Ureter (tissue), 1 donor: Measurements from ENCODE around the gene SETD4. TPM values are rescaled to one million over a fixed set of nuclear protein-coding genes. Genes with fewer than 3 reads are reported as not detected.

Source experiments
- DNase-seq: peaks from one replicate; pipeline ENCODE4 v3.0.0-alpha.2; 2020; ENCODE audit warnings: low spot score
- total RNA-seq: library from RNA; stranded (reverse); gene quantifications from one replicate; pipeline ENCODE4 v1.2.4, GENCODE V29; 2023
- donor health status: DM: yes; HTN: yes; CAD: no.

SETD4 gene
- total RNA-seq, 1 donor from 2014 or later: 38.2 TPM

DNA sequence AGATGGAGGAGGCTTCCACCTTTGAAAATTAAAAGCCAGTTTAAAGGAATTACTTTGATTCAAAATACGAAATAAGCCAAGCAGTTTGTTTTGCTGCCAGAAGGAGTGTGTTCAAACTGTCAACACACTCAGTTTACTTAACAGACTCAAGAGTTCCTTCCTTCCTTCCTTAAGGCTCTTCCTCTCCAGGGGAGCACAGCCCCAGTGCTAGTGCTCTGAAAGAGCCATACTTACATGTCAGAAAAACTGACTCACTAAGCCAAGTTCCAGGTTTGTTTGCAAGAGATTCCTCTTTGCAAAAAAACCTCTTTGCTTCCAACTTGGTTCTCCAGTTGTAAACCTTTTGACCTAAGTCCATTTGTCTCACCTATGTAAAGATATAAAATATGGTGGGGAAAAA, 14.3 kb downstream of the SETD4 start:
- no peak for DNase-seq

- DNase-seq: no peak
Observed at GRCh38 chr21:36044056-36044455, 16.3 kb downstream of the SETD4 start.

DNA sequence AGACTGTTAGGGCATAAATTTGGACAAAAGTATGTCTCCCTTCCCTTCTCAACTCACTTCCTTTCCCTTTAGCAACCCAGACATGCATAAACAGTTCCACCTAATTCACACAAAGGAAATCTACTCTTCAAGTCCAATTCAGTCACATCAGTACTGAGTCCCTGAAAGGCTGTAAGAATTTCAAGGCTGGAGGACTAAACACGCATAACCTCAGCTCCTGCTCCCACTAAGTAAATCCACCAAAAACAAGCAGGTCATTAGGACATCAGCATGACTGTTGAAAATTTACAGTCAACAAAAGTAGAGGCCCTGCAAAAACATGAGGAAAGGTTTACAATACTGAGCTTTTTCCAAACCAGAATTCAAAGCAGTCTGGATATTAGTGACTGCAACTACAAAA, 18.4 kb downstream of the SETD4 start:
- DNase-seq: no peak

GRCh38 chr21:36040389-36040788, 19.9 kb downstream of the SETD4 start:
- DNase-seq: no peak

DNA sequence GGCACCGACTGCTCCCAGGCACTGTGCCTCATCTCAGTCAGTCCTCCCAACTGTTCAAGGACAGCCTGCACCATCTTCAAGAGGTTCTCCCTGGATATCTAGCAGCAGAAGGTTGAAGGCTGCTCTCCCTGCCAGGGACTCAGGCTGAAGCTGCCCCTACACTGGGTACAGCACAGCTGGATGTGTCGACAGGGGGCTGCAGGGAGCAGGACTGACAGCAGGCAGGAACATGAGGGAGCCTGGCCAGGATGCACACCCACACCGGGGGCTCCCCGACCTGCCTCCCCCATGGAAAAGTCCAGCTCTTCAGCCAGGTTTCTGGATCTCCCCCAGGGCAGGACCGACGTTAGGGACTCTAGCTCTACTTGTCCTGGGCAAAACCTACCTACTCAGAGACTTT, 20.5 kb downstream of the SETD4 start:
- no peak for DNase-seq

DNA sequence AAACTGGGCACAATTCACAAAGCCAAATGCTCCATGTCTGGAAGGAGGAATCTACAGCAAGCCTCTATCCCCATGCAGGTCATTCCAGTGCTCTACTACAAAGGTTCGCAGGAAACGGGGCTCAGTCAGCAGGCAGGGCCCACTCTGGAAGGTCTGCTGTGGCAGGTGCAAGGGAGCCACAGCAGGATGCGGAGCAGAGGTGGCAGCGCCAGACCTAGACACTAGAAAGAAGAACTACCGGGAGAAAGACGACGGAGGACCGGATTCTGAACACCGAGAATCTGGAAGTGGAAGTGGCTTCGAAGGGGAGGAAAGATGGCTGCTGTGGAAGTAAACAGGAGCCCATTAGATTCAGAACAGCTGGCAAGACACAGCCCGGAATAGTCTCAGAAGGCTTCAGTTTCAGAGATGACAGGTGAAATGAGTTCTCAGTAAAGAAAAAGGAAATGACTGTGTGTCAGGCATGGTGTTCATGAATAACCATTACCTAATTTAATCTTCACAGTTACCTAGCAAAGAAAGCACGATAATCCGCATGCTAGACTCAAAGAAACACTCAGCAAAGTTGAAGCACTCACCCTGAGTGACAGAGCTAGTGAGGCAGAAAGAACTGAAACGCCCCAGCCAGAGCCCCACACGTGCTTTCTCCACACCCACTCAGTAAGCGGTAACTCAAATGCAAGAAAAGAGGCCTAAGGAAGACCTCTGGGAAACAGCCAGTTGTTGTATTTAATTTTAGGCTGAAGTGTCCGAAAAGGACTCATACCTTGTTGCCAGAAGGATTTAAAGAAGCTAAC, 21.4 kb downstream of the SETD4 start:
- DNase-seq: no peak

- DNase-seq: no peak
Observed at GRCh38 chr21:36035381-36035791, 24.9 kb downstream of the SETD4 start.

GRCh38 chr21:36034211-36034913, 26.0 kb downstream of the SETD4 start:
- no peak for DNase-seq

GRCh38 chr21:36032647-36033406, 27.5 kb downstream of the SETD4 start:
- no peak for DNase-seq

DNA sequence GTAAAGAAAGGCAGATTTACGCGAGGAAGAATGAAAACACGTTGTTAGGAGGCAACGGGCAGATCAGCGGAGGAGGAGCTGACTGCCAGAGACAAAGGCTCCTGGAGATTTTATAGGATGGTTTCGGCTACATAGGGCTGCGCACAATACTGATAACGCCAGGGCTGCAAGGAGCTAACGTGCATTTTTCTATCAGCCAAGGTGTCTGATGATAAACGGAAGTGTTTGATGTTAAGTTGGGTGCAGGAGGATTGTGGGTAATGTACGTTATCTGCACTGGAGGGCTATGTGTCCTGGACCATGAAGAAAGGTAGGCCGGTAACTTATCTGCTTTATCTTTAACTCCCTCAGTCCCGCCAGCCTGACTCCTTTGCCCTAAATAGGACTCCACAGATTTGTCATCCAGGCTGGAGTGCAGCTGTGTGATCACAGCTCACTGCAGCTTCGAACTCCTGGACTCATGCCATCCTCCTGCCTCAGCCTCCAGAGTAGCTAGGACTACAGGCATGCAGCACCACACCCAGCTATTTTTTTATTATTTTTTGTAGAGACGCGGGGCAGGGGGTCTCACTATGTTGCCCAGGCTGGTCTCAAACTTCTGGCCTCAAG, 29.6 kb downstream of the SETD4 start:
- DNase-seq: no peak

DNA sequence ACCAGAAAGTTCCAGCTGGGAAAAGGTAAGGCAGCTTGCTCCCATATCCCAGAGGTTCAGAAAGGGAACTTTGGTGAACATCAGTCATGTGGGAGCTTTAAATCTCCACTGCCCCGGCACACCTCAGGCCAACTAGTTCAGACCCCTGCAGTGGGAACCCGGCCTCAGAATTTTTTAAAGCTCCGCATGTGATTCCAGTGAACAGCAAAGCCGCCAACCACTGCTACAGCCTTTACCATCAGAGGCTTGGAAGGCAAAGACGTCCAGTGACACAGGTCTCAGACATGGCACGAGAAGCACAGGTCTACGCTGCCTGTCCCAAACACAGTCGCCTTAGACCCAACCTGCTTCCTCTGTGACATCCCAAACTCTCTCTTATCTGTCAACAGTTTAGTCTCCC, 31.0 kb downstream of the SETD4 start:
- DNase-seq: no peak

- peak; percentile 77 for DNase-seq
Observed at GRCh38 chr21:36028127-36029069, 31.9 kb downstream of the SETD4 start.

DNA sequence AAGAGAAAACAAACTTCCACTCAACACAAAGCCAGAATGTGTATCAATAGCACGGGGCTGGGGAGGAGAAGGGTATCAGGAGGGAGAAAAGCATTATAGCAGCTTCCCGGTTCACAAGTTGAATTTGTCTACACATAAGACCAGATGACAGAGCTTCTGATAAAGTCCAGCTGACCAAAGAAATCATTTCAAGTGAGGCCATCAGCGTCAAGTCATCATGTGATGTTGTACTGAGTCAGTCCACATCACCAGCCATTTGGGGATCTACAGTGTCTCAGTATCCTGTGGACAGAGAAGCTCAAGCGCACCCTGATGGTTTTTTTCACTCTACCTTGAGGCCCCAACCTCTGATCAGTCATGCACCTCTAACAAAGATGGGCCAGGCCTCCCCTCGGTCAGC, 33.0 kb downstream of the SETD4 start:
- DNase-seq: no peak

- no peak for DNase-seq
Observed at GRCh38 chr21:36024782-36025181, 35.5 kb downstream of the SETD4 start.

DNA sequence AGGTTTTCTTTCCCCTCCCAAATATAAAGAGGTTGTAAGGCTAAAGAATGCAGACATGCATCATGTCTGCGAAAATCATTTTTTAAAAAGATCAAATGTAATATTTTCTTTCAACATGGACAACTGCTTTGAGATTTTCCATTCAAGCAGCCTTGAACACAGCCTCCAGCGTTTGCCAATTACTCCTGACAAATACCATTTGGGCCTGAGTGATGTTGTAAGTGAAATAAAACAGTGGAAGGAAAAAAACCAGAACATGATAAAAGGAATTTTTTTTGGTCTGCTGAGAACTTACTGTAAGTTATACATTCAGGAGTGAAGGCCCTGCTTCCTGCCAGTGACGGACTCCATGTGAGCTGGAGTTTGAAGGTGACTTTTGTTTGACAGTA, 37.2 kb downstream of the SETD4 start:
- DNase-seq: no peak

DNA sequence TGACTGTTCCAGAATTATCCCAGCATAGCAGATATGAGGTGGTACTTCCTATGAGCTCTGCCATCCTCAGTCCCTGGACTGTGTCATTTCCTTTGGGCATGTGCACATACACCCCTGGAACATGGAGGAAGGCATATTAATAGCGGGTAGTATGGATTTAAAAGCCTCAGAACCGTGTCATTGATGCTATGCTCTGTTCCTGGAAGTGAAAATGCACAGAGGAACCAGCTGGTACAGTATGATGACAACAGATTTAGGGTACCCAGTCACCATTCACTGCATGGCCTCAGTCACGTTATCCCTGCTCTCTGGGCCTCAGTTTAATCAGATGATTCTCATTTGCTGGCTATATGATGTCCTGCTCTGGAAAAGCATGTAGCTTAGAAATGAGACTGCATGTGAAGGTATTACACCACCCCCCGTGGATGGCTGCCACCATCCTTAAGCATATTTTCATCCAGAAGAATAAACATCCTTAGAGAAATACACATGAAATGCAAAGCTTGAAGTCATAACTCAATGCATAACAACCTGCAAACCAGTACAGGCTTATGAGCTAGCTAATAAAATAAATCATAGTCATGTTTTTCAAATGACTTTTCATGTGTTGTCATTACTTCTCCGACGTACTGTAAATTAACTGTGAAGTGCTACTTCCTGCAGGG, 37.8 kb downstream of the SETD4 start:
- no peak for DNase-seq

DNA sequence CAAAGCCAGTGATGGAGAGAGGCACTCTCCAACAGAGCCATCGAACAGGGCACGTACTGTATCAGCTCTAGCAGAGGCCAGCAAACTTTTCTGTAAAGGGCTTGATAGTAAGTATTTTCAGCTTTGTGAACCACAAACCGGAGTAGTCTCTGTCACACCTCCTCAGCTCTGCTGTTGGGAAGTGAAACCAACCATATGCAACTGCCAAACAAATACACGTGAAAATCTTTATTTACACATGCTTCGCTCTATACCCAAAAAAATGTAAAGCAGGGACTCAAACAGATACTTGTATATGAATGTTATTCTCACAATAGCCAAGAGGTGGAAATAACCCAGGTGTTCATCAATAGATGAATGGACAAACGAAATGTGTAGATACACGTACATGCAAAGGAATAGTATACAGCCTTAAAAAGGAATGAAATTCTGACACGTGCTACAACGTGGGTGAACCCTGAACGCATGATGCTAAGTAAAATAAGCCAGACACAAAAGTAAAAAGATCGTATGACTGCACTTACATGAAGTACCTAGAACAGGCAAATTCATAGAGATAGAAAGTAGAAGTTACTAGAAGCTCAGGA, 39.0 kb downstream of the SETD4 start:
- no peak for DNase-seq

- DNase-seq: no peak
Observed at GRCh38 chr21:36015045-36015444, 45.3 kb downstream of the SETD4 start.

DNA sequence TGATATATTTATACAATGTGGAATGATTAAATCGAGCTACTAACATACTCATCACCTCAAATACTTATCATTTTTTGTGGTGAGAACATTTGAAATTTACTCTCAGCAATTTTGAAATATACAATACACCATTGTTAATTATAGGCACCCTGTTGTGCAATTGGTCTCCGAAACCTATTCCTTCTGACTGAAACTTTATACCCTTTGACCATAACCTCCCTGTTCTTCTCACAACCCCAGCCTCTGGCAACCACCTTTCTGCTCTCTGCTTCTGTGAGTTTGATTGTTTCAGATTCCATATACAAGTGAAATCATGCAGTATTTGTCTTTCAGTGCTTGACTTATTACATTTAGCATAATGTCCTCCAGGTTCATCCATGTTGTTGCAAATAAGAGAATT, 49.5 kb downstream of the SETD4 start:
- no peak for DNase-seq

DNA sequence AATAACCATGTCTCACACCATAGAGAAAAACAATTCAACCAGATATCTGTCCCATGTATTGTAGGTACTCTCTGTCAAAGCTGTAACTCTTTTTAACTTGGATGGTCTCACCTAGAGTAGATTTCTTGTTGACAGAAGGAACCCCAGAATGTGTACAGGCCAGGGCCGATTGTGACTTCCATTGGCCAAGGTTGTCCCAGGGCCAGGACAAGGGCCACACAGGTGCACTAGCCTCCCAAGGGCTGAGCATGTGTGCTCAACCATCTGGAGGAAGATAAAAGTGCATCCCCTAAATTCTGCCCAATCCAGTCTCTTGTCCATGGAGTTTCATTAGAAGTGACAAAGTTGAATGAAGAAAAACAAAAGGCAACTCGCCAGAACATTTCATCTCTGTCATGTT, 51.8 kb downstream of the SETD4 start:
- DNase-seq: no peak
